GM18499 (cell line): ENCODE results near the gene CD74.

Experiments
- ATAC-seq: cut with Tn5 transposase; IDR thresholded peaks from one replicate; pipeline ENCODE4 v1.9.1; 2021; ENCODE audit warnings: moderate number of reproducible peaks; ENCODE audit not compliant: insufficient read depth, unreplicated experiment

Gene CD74

DNA sequence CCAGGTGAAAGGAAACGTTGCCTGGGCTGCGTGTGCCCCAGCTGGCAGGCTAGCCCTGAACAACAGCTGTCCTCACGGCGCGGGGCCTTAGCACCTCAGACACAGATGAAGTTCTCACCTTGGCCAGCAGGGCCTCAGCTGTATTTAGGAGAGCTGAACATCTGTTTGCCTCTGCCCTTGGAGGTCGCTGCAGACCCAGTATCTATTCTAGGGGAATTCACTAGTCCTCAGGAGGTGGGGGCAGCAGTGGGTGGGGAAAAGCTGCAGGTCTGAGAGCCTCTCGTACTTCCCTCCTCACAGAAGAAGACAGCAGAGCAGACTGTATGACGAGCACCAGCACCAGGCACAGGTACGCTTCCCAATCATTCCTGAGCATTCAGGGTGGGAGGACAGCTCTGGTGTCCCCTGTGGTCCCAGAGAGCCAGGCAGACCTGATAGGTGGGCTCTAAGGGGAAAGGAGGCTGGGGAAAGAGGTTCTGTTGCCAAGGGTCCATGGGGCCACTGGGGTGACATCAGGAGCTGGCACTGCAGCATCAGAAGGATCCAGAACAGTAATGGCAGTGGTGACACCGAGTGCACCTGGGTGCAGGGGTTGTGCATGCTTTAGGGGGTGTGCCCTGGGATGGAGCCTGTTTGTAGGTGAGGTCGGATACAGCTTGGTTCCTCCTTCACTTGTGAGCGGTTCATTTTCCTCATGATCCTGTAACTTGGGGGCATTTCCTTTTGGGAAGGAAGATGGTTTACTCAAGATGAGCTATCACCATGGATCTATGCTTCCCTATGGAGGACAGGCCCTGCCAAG lies 13.8 kb downstream of the CD74 start:
- ATAC-seq = peak; percentile 44

DNA sequence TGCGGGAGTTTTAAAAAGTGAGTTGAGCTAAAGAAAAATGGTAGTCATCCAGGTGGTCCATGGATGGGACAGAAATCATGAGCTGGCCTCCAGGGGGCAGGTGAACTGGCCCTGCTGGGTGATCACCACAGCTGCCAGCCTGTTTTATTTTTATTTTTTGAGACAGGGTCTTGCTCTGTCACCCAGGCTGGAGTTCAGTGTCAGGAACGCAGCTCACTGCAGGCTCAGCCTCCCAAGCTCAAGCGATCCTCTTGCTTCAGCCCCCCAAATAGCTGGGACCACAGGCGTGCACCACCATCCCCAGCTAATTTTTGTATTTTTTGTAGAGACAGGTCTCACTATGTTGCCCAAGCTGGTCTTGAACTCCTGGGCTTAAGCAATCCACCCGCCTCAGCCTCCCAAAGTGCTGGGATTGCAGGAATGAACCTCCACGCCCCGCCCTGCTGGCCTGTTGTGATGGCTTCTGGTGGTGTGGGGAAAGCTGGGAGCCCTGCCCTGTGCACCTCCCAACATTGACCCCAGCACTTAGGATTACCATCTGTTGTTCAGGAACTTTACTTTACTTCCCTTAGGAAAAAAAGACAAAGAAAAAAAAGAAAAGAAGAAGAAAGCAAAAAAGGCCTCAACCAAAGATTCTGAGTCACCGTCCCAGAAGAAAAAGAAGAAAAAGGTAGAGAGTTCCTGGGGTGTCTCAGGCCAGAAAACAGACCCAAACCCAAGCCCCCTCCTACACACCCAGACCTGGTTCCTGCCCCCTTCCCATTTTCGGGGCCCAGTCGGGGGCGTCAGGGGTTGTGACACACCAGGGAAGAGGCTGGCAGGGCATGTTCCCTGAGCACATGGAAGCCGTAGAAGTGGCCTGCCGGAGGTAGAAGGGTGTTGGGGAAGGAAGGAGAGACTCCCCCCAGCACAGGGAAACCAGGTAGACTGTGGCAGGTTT lies 14.7 kb downstream of the CD74 start:
- ATAC-seq = no peak

DNA sequence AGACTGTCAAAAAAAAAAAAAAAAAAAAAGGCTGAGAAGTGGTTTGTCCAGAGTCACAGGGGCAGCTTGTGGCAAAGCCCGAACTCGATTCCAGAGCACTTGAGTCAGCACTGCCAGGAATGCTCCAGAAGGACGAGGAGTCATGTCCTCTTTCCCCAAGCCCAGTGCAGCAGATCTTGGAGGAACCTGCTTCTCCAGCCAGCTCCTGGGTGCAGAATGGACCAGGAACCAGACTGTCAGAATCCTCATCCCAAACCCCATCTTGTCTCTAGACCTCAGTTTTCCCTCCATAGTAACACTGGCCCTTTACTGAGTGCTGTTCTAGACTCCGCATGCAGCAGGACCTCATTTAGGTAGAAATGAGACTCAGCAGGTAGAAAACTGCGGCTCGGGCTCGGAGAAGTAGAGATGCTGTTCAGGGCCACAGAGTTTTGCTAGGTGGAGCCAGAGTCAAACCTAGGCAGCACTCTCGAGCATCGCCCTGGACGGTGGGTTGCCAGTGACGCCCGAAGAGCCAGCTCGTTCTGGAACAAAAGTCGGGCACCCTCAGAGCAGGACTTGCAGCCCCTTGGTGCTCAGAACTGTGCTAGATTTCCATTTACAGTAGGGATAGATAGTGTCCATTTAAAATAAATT lies 15.4 kb downstream of the CD74 start:
- ATAC-seq = no peak

DNA sequence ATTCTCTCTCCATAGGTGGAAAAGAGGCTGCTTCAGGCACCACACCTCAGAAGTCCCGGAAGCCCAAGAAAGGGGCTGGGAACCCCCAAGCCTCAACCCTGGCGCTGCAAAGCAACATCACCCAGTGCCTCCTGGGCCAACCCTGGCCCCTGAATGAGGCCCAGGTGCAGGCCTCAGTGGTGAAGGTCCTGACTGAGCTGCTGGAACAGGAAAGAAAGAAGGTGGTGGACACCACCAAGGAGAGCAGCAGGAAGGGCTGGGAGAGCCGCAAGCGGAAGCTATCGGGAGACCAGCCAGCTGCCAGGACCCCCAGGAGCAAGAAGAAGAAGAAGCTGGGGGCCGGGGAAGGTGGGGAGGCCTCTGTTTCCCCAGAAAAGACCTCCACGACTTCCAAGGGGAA lies 16.4 kb downstream of the CD74 start:
- ATAC-seq = no peak

DNA sequence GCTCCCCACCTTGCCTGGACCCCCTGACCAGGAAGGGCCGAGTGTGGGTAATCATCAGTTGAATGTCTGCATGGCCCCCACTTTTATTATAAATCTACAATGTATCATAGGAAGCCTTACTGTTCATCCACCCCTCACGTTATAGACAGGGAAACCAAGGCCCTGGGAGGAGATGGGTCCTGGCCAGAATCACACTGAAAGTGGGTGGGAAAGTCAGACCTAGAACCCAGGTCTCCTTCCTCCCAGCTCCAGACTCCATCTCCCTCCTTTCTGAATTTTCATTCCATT lies 17.1 kb downstream of the CD74 start:
- no peak for ATAC-seq

DNA sequence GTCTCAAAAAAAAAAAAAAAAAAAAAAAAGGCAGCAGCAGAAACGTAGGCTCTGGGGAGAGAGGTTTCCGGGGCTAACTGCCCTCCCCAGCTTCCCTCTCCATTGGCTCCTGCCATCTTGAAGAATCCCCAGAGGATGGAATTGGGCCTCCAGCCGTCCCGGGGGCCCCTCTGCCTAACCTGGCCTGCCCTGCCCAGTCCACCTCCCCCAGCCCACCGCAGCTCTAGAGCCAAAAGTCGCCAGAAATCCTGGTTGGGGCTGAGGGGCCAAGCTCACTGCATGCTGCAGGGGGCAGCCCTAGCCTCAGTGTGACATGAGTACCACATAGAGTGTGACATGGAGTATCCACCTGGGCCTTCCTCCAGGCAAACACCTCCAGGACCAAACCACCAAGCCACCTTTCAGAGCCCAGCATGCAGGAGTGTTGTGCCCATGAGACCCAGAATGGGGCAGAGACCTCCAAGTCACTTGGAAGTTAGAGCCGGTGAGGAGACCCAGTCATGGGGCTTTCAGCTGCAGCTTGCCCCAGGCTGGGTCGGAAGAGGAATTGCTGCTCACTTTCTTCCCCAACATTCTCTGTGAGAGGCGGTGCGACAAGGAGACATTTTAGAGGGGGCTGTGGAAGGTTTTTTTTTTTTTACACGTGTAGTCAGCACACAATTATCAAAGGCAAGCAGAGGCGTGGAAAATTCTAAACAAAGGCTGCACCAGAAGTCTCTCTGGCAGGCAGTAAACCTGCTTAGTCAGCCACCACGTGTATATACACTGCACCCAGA lies 17.6 kb downstream of the CD74 start:
- no peak for ATAC-seq

DNA sequence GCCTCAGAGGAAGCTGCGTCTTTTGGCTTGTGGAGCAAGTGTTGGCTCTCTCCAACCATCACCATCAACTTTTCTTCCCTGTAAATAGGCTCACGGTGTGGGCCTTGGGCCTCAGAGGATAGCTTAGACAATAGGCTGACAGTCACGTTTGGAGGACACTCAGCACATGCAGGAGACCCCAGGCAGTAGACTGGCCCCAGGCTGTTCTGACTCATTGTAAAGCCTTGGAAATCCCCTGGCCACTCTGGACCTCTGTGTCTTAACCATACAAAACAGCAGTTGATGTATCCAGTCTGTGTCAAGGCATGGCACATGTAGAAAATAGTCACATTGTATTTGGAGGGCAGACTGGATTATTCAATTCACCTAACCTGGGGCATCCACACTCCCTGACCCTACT lies 18.6 kb downstream of the CD74 start:
- no peak for ATAC-seq

DNA sequence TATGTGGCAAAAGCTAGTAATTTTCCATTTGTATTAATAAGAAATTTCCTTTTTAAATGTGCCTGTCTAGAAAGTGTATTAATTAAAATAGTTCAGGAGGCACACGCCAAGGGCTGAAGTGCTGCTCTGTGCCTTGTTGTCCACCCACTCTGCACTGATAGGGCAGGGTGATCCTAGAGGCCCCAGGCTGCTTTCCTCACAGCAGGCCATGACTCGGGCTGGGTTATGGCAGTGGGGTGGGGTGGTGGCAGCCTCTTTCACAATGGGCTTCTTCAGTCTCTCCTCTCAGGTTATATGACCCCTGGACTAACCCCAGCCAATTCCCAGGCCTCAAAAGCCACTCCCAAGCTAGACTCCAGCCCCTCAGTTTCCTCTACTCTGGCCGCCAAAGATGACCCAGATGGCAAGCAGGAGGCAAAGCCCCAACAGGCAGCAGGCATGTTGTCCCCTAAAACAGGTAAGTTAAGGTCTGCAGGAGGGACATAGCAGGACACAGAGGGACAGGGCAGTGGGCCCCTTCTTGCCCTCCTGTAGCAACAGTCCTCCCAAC lies 19.5 kb downstream of the CD74 start:
- no peak for ATAC-seq

DNA sequence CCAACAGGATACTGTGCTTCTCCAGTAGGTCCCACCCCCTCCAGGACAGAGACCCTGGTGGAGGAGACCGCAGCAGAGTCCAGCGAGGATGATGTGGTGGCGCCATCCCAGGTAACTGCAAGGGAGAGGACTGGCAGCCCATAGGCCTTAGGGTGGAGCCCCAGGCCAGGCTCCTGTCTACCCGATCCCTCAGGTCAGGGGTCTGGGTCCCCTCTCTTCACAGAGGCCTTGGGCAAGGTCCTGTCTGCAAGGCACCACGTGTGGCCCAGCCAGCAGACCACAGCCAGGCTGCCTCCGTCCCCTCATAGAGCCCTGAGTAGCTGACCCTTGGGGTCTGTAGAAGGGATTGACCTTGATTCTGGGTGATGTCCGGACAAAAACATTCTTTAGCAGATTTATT lies 20.0 kb downstream of the CD74 start:
- ATAC-seq = no peak

DNA sequence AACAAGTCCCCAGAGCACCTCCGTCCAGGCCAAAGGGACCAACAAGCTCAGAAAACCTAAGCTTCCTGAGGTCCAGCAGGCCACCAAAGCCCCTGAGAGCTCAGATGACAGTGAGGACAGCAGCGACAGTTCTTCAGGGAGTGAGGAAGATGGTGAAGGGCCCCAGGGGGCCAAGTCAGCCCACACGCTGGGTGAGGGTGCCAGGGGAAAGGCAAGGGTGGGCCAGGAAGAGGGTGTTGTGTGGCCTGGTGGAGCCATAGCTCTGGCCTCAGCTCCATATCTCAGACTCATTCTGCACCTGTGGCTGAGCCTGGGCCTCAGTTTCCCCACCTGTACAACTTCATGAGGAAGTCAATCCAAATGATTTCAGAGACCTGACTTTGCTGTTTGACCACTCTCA lies 20.7 kb downstream of the CD74 start:
- ATAC-seq = no peak

DNA sequence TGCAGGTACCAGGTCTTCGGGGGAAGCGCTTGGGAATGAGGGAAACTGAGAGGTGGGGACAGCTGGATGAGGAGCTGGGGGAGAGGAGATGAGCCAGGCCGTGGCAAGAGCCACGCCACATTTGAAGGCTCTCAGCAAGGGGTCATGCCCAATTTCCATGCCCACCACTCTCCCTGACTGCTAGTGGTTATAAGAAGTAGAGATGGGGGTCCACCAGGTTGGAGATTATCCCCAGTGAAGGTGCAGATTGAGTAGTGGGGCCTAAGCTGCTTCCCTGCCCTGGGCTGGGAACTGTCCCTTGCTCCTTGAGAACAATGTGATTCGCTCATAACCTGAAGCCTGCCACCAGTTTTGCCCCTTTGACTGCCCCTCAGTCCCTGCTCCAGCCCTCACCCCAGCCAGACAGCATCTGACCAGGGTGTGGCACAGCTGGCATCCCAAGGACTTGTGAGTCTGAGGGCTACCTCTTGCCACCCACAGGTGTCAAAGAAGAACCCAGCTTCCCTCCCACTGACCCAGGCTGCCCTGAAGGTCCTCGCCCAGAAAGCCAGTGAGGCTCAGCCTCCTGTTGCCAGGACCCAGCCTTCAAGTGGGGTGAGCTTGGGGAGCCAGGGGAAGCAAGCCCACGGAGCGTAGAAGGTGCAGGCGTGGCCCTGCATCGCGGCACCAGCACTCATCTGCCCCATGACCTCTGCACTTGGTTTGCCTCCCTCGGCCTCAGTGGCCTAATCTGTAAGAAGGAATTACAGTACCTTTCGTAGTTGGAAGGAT lies 21.5 kb downstream of the CD74 start:
- ATAC-seq = no peak

DNA sequence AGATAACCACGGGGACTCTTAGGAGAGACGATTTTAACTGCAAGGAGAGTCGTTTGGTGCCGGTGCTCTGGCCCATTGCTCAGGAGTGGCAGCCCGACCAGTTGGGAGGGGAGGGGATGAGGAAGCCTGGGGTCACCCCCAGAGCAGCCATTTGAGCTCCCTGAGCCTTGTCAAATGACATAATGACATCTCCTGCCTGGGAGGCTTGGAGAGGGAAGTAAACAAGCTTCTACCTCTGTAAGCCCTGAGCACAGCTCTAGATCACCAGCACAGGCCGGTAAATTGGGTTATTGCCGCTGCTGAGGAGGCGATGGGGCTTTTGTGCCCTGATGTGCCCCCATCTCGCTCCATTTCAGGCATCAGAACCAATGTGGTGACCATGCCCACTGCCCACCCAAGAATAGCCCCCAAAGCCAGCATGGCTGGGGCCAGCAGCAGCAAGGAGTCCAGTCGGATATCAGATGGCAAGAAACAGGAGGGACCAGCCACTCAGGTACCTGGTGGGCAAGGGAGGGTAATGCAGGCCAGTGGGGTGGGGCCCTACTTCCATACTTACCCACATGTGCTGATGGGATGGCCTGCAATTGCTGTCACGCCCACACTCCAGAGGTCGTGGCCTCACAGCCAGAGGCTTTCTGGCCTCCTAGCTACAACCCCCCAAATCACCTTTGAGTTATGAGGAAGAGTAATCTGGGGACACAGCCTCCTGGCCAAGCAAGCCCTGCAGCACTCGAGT lies 23.0 kb downstream of the CD74 start:
- no peak for ATAC-seq

DNA sequence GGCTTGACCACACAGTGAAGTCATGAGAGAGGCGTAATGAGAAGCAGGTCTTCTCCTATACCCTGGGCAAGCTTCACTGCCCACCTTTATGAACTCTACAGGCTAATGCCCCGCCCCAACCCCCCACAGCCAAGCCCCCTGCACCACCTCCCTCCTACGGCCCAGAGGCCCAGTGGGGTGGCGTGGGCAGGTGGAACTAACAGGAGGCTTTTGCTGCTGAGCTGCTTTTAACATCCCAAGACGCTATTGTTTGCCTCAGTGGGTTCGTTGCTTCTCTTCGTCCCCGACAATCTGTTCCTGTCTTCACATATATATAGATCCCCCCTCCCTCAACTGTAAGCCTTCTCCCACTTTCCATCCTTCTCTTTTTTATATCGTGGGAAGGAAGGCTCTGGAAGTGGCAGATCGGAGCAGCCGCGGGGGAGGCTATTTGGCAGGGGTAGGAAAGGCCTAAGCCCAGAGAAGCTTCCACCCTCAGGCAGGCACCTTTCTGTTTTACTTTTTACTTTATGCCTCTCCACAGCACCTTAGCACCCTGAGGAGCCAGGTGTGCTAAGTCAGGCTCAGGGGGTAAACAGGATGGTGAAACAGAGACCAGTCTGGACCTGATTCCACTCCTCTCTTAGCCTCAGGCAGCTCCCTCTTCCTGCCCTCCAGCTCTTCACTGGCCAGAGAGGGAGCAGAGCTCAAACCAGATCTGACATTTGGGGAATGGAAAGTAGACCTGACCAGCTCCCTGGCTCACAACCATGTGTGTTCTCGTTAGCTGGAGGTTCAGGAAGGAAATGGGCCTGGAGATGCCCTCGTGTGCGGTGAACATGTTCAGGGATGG lies 26.5 kb downstream of the CD74 start:
- ATAC-seq = no peak

DNA sequence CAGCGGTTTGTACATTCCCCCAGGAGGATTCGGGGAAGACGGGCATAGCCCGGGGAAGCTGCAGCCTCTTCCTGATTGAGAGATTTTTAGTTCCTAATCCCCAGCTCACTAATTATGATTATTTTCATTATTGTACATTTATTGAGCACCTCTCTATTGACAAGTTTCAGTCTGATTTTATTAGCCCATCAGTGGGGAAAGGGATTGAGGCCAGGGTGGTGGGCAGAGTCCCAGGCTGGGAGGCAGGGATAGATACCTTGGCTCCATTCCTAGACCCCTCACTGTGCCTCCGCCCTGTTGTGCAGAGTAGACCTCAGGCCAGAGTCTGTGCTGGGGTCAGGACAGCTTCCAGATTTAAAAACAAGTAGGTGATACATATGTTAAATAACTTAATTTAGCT lies 28.0 kb downstream of the CD74 start:
- no peak for ATAC-seq

DNA sequence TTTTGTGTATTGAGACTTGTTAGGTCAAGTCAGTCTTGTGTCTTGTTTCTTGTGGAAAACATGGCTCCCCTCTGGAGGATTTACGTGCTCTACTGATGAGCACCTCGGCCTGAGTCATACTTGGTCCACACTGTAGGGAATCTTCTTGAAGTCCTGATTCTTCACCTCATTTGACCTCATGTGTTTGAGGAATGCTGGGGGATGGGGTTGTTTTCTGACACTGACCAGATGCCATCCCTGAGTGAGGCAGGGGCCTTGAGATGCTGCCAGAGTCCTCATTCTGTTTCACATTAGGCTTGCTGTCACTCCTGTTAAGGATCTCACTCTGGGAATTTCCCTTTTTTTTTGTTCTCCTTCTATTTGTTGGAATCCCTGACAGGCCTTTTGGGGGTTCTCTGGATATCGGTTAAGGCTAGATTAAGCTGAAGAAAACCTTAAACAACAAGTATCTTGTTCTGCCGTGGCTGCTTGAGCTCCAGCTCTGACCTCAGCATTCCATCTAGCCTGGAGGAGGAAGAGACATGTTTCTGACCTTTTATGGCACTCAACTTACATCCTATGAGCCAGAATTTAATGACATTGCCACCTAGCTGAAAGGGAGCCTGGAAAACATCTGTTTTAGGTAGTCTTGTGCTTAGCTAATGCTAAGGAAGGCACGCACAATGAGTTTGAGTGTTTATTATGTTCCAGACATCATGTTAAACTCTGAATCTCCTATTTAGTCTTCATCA lies 34.6 kb downstream of the CD74 start:
- ATAC-seq = no peak

DNA sequence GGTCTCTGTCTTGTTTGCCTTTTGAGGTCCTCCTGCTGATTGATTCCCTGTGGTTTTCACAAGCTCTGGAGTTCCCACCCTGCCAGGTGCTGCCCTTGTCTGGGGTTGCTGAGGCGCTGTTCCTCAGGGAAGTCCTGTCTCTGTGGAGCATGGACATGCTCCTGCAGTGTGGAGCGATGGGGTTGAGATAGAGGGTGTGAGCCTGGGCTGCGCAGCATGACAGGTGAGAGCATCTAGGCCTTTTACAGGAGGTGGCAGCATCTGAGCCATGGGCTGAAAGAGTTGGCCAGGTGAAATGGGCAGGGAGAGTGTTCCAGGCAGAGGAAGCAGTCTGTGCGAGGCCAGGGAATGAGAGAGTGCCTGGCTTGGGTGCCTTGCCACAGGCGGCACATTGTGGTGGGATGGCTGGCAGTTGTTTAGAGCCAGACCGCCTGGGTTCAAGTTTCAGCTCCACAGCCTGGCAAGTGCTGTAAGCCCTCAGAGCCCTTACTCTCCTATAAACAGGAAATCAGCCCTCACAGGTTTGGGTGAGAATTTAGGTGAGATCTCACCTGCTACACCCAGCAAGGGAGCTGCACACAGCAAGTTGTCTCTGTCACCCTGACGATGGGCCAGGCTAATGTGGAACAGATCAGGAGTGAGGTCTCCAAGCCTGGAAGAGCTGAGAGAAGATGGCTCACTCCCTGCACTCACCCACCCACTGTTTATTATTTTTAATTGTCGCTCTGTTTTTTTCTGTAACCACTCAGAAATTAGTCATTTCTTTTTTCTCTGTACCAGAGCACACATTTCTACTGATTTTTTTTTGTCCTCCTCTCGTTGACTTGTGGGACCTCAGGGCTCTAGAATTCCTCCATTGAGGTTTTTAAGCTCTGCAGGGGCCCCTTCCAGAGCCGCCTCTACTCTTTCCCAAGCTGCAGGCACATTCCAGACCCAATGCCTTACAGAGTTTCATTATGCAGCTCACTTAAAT lies 35.6 kb downstream of the CD74 start:
- ATAC-seq = no peak
